ENCODE measurements around the gene TRPM1. TPM values are rescaled to one million over a fixed set of nuclear protein-coding genes. Genes with fewer than 3 reads are reported as not detected.

TRPM1 gene
- not detected for total RNA-seq
- under 1 TPM in 1 of 2 donors, not detected in 1; 0.09 TPM for polyA plus RNA-seq
- long read RNA-seq, donor 1, result 0 reads
- long read RNA-seq, donor 2, result 0 reads
- long read RNA-seq, donor 3, result 0 reads
- long read RNA-seq, donor 4, result 0 reads
- long read RNA-seq, donor 5, result 0 reads

DNA sequence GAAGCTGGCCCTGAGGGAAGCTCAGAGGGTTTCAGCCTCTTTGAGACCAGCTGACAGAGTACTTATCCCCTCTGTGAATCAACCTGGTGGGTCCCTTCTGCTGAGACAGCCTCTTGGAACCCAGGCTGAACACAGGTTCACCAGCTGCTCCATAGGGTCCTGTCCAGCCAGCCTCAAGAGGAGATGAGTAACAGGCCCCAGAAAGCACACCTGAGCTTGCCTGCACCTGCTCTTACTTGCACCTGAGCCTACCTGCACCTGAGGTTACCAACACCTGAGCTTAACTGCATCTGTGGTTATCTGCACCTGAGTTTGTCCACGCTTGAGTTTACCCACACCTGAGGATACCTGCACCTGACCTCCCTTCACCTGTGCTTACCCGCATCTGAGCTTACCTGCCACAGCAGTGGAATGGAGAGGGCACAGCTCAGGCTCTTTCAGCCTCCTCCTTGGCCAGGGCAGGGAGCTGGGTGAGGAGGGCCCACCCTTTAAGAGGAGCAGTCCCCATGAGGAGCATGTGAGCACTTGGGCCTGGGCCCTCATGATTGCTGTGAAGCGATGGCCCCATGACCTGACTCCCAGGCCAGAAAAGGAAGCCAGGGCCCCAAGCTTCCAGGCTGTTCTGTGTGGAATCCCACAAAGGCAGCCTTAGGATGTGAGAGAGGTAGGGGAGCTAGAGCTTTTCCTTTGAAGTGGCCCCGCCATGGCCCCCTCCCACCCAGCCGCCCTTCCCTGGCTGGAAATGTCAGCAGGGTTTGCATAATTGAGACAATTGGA is at the start of gene TRPM1:
TRPM1 (minus strand) TSS at position 464 of the 777 bp plus-strand sequence. CDS start 20,370 bp downstream, outside the sequence.
- TF ChIP-seq, protein P1, sequence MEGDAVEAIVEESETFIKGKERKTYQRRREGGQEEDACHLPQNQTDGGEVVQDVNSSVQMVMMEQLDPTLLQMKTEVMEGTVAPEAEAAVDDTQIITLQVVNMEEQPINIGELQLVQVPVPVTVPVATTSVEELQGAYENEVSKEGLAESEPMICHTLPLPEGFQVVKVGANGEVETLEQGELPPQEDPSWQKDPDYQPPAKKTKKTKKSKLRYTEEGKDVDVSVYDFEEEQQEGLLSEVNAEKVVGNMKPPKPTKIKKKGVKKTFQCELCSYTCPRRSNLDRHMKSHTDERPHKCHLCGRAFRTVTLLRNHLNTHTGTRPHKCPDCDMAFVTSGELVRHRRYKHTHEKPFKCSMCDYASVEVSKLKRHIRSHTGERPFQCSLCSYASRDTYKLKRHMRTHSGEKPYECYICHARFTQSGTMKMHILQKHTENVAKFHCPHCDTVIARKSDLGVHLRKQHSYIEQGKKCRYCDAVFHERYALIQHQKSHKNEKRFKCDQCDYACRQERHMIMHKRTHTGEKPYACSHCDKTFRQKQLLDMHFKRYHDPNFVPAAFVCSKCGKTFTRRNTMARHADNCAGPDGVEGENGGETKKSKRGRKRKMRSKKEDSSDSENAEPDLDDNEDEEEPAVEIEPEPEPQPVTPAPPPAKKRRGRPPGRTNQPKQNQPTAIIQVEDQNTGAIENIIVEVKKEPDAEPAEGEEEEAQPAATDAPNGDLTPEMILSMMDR (IDR thresholded peaks at IDR 0.05; ENCODE audit: control extremely low read depth, extremely low read depth), result no peak
- Histone ChIP-seq H3K9me3 (ENCODE audit: control insufficient read depth in 4 of 4, insufficient read depth in 3 of 4, low read length in 3 of 4) (no peaks in the 10 kb centered on the region), H3K27me3 (ENCODE audit: control insufficient read depth in 3 of 3, insufficient read depth in 3 of 3, low read length in 2 of 3) (no peaks in the 10 kb centered on the region), H3K27ac (ENCODE audit: low read depth in 1 of 2, low read length in 1 of 2) (no peak within 1 kb of the TSS), H3K4me3 (no peak within 1 kb of the TSS), H3K36me3 (ENCODE audit: control insufficient read depth in 4 of 4, insufficient read depth in 4 of 4, low read length in 4 of 4) (no peaks in the 10 kb centered on the region), H3K4me1 (ENCODE audit: control insufficient read depth in 5 of 5, insufficient read depth in 5 of 5, low read length in 5 of 5) (no peaks in the 10 kb centered on the region), H3K9ac (ENCODE audit: insufficient read depth in 1 of 2, low read length in 2 of 2) (no peak within 1 kb of the TSS)
- ATAC-seq (ENCODE audit: insufficient read depth, low FRiP score), result no peak
- DNase-seq, result no peak
- 94% methylated on average over 5 of the region's 5 CpGs for WGBS, 2 donors

GRCh38 chr15:31150732-31151231 is 49.3 kb upstream of the TRPM1 start:
- Histone ChIP-seq H3K9ac (ENCODE audit: insufficient read depth in 1 of 2, low read length in 2 of 2) (no peak overlapping the region), H3K27ac (ENCODE audit: low read depth in 1 of 2, low read length in 1 of 2) (no peak overlapping the region), H3K4me3 (no peak overlapping the region), H3K27me3 (ENCODE audit: control insufficient read depth in 3 of 3, insufficient read depth in 3 of 3, low read length in 2 of 3) (peaks cover 0 to 3% (median 0%) of the 10 kb centered on the region in 3 donors), H3K36me3 (ENCODE audit: control insufficient read depth in 4 of 4, insufficient read depth in 4 of 4, low read length in 4 of 4) (no peaks in the 10 kb centered on the region), H3K4me1 (ENCODE audit: control insufficient read depth in 5 of 5, insufficient read depth in 5 of 5, low read length in 5 of 5) (no peaks in the 10 kb centered on the region), H3K9me3 (ENCODE audit: control insufficient read depth in 4 of 4, insufficient read depth in 3 of 4, low read length in 3 of 4) (peaks cover 0 to 2% (median 0%) of the 10 kb centered on the region in 4 donors)
- no peak for ATAC-seq (ENCODE audit: insufficient read depth, low FRiP score)
- WGBS, 2 donors, result 83 to 88% methylated on average over 9 of the region's 9 CpGs
- no peak for DNase-seq
- TF ChIP-seq, protein P1 (IDR thresholded peaks at IDR 0.05; ENCODE audit: control extremely low read depth, extremely low read depth), result no peak

GRCh38 chr15:31149987-31150386 is 48.5 kb upstream of the TRPM1 start:
- no peak overlapping the region for H3K27ac ChIP-seq (ENCODE audit: low read depth in 1 of 2, low read length in 1 of 2)
- TF ChIP-seq, protein P1 (IDR thresholded peaks at IDR 0.05; ENCODE audit: control extremely low read depth, extremely low read depth), result no peak
- DNase-seq, result no peak
- 90 to 91% methylated on average over 4 of the region's 4 CpGs for WGBS, 2 donors
- ATAC-seq (ENCODE audit: insufficient read depth, low FRiP score), result no peak
- no peaks in the 10 kb centered on the region for H3K36me3 ChIP-seq (ENCODE audit: control insufficient read depth in 4 of 4, insufficient read depth in 4 of 4, low read length in 4 of 4)
- no peak overlapping the region for H3K9ac ChIP-seq (ENCODE audit: insufficient read depth in 1 of 2, low read length in 2 of 2)
- H3K27me3 ChIP-seq (ENCODE audit: control insufficient read depth in 3 of 3, insufficient read depth in 3 of 3, low read length in 2 of 3), result peaks cover 0 to 3% (median 0%) of the 10 kb centered on the region in 3 donors
- H3K4me3 ChIP-seq, result no peak overlapping the region
- peaks cover 0 to 2% (median 0%) of the 10 kb centered on the region in 4 donors for H3K9me3 ChIP-seq (ENCODE audit: control insufficient read depth in 4 of 4, insufficient read depth in 3 of 4, low read length in 3 of 4)
- no peaks in the 10 kb centered on the region for H3K4me1 ChIP-seq (ENCODE audit: control insufficient read depth in 5 of 5, insufficient read depth in 5 of 5, low read length in 5 of 5)

Measured in lung (tissue), 16 donors.